CD4-positive, CD25-positive, alpha-beta regulatory T cell (primary cell): ENCODE measurements around the gene TSPOAP1. TPM values are rescaled to one million over a fixed set of nuclear protein-coding genes. Genes with fewer than 3 reads are reported as not detected.

ENCODE experiments used
- ATAC-seq, 2 donors: fragments of 150-1000 bp; cut with Tn5 transposase; one replicate each; pipeline ENCODE4 v1.10.0; 2021; ENCODE audit warnings: low read depth in 2 of 2, moderate number of reproducible peaks in 2 of 2, moderate library complexity in 1 of 2
- DNase-seq, 3 donors: peaks; one replicate each; pipeline versions ENCODE4 v3.0.0 to v3.0.0-alpha.2; 2012 to 2022; ENCODE audit warnings: mixed read lengths in 1 of 3
- H3K27ac ChIP-seq: one replicate; pipeline ENCODE4 v1.7.0; 2013; ENCODE audit warnings: mild to moderate bottlenecking, low read length; ENCODE audit not compliant: insufficient read depth, poor library complexity, severe bottlenecking
- H3K27me3 ChIP-seq: one replicate; pipeline ENCODE4 v1.7.0; 2013; ENCODE audit warnings: low read length; ENCODE audit not compliant: control insufficient read depth, insufficient read depth
- H3K36me3 ChIP-seq: one replicate; pipeline ENCODE4 v1.7.0; 2013; ENCODE audit warnings: mild to moderate bottlenecking, low read length, moderate library complexity; ENCODE audit not compliant: control insufficient read depth, insufficient read depth
- H3K4me1 ChIP-seq: 2 replicates; pipeline ENCODE4 v1.7.0; 2013; ENCODE audit warnings: mild to moderate bottlenecking, low read length; ENCODE audit not compliant: insufficient read depth, control insufficient read depth, poor library complexity, severe bottlenecking
- H3K4me3 ChIP-seq: one replicate; pipeline ENCODE4 v1.7.0; 2013; ENCODE audit warnings: low read depth, mild to moderate bottlenecking, low read length, moderate library complexity
- H3K9me3 ChIP-seq, 2 experiments: 1 replicate in 1 of 2; 2 replicates in 1 of 2; pipeline ENCODE4 v1.7.0; 2013; ENCODE audit warnings: low read length in 2 of 2, mild to moderate bottlenecking in 1 of 2, moderate library complexity in 1 of 2; ENCODE audit not compliant: control insufficient read depth in 2 of 2
- H3K27ac Mint-ChIP-seq, 3 donors: one replicate each; pipeline ENCODE4 v1.8.0; 2020 to 2022; ENCODE audit warnings: mild to moderate bottlenecking in 3 of 3, mixed read lengths in 3 of 3, moderate library complexity in 2 of 3
- H3K27me3 Mint-ChIP-seq: one replicate; pipeline ENCODE4 v1.8.0; 2022; ENCODE audit warnings: mild to moderate bottlenecking, mixed read lengths
- H3K36me3 Mint-ChIP-seq: one replicate; pipeline ENCODE4 v1.8.0; 2020; ENCODE audit warnings: mixed read lengths
- H3K4me1 Mint-ChIP-seq, 4 donors: one replicate each; pipeline ENCODE4 v1.8.0; 2020 to 2022; ENCODE audit warnings: mixed read lengths in 4 of 4, mild to moderate bottlenecking in 1 of 4
- H3K4me3 Mint-ChIP-seq, 4 donors: one replicate each; pipeline ENCODE4 v1.8.0; 2020 to 2022; ENCODE audit warnings: mild to moderate bottlenecking in 4 of 4, mixed read lengths in 4 of 4, moderate library complexity in 3 of 4
- H3K9me3 Mint-ChIP-seq, 7 donors: one replicate each; pipeline ENCODE4 v1.8.0; 2020 to 2022; ENCODE audit warnings: mixed read lengths in 7 of 7, mild to moderate bottlenecking in 3 of 7, moderate library complexity in 2 of 7
- polyA plus RNA-seq, 4 donors: library from polyadenylated mRNA; unstranded; fragments of 300-500 nt; fragmentation: Illumina TruSeq; gene quantifications; one replicate each; pipeline ENCODE4 v1.2.3, GENCODE V29; 2021
- total RNA-seq: library from RNA; stranded (reverse); gene quantifications from one replicate; pipeline ENCODE4 v1.2.3, GENCODE V29; 2022

Gene TSPOAP1
- total and polyA plus RNA-seq, 5 donors from 2014 or later = 0.73 to 47.4 (median 1.0) TPM

DNA sequence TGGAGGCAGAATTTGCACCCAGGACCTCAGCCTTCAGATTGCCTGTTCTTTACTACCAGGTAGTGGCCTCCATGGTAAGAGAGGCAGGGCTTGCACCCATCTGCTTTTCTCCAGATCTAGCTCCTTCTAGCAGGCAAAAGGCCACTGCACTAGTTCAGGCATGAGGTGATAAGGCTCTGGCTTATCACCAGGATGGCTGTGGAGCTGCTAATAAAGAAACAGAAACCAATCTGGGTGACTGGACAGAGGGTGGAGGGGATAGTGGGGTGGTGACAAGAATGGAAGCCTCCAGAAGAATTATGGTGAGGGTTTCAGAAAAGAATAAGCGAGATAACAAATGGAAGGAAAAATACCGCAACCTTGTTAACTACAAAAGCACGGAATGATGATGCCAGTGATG lies 38.9 kb upstream of the TSPOAP1 start:
- peaks cover 0 to 13% (median 7%) of the 10 kb centered on the region in 4 donors for H3K4me1 Mint-ChIP-seq
- H3K9me3 ChIP-seq = no peaks in the 10 kb centered on the region
- H3K27ac ChIP-seq = no peak overlapping the region
- no peak for ATAC-seq
- peak overlapping the region in 1 of 3 donors; percentile 59 for H3K27ac Mint-ChIP-seq
- no peak for DNase-seq
- H3K4me1 ChIP-seq = no peaks in the 10 kb centered on the region
- H3K4me3 Mint-ChIP-seq = no peak overlapping the region
- no peaks in the 10 kb centered on the region for H3K27me3 Mint-ChIP-seq
- H3K36me3 Mint-ChIP-seq = peaks cover 19% of the 10 kb centered on the region
- no peaks in the 10 kb centered on the region for H3K9me3 Mint-ChIP-seq
- H3K27me3 ChIP-seq = no peaks in the 10 kb centered on the region
- H3K4me3 ChIP-seq = no peak overlapping the region
- H3K36me3 ChIP-seq = no peaks in the 10 kb centered on the region

DNA sequence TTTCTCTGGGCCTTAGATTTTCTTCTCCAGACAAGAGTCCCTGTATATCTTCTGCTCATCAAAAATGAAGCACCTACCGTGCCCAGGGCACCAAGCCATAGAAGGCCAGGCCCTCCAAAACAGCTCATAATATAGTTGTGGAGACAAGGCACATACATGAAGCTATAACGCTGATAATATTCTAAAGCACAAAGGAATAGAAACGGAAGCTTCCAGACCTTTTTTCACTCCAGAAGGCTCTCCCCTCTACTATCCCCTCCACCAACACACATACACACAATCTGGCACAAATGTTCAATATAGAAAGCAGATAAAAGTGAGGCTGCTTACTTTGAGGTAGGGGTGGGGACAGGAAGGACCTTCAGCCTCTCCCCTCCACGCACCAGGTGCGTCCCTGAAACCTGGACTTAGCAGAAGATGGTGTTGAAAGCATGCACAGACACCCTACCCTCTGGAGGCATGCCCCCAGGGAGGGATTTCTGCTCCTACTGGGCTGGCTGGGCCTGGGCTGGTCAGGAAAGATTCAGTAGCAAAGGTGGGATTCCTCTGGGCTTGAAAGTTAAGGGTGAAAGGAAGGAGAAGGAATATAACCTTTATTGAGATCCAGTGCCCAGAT lies 37.5 kb upstream of the TSPOAP1 start:
- DNase-seq (no peak), ATAC-seq (no peak)
- H3K4me3 ChIP-seq = no peak overlapping the region
- no peaks in the 10 kb centered on the region for H3K9me3 Mint-ChIP-seq
- H3K4me1 ChIP-seq = no peaks in the 10 kb centered on the region
- H3K4me1 Mint-ChIP-seq = peaks cover 0 to 10% (median 7%) of the 10 kb centered on the region in 4 donors
- H3K4me3 Mint-ChIP-seq = no peak overlapping the region
- H3K9me3 ChIP-seq = no peaks in the 10 kb centered on the region
- H3K27ac Mint-ChIP-seq = peak overlapping the region in 1 of 3 donors; percentile 52
- no peak overlapping the region for H3K27ac ChIP-seq
- H3K27me3 ChIP-seq = no peaks in the 10 kb centered on the region
- H3K27me3 Mint-ChIP-seq = no peaks in the 10 kb centered on the region
- peaks cover 25% of the 10 kb centered on the region for H3K36me3 Mint-ChIP-seq
- H3K36me3 ChIP-seq = no peaks in the 10 kb centered on the region

DNA sequence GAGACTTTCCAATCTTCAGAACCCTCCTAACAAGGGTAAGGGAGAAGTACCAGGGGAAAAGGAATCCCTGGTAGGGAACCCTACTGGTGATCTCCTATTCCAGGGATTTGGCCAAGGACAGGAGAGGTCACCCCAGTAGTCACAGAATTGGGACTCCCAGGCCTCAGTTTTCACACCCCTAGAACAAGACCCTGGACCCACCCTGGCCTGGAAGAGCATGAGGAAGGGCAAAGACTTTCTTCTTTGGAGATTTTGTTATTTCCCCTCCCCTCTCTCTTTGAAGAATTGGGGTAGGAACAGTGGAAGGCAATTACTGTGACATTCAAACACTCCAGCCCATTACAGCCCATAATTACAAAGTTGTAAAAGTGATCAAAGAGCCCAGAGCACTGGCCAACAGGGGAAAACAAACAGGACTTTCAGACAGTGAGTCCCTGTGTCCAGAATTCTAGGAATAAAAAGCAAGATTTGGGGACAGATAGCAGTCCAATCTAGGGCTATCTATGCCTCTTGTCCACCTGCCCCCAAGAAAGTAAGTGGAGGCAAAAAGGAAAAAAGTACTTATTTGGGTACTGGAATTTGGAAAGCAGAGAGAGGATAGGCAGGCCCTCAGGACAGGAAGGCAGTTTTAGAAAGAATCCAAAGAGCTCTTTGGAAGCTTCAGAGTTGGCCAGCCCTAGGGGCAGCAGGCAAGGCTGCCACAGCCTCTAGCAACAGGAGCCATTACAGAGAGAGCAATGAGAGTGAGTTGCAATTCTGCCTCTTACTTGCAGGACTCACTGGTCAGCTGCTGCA lies 36.8 kb upstream of the TSPOAP1 start:
- Mint-ChIP-seq H3K27ac (peak overlapping the region in 1 of 3 donors; percentile 52), H3K27me3 (no peaks in the 10 kb centered on the region), H3K9me3 (no peaks in the 10 kb centered on the region), H3K4me1 (peaks cover 0 to 9% (median 7%) of the 10 kb centered on the region in 4 donors), H3K36me3 (peaks cover 24% of the 10 kb centered on the region), H3K4me3 (no peak overlapping the region)
- ATAC-seq (no peak), DNase-seq (no peak)
- Histone ChIP-seq H3K9me3 (no peaks in the 10 kb centered on the region), H3K27me3 (no peaks in the 10 kb centered on the region), H3K4me3 (no peak overlapping the region), H3K4me1 (no peaks in the 10 kb centered on the region), H3K36me3 (no peaks in the 10 kb centered on the region), H3K27ac (no peak overlapping the region)

DNA sequence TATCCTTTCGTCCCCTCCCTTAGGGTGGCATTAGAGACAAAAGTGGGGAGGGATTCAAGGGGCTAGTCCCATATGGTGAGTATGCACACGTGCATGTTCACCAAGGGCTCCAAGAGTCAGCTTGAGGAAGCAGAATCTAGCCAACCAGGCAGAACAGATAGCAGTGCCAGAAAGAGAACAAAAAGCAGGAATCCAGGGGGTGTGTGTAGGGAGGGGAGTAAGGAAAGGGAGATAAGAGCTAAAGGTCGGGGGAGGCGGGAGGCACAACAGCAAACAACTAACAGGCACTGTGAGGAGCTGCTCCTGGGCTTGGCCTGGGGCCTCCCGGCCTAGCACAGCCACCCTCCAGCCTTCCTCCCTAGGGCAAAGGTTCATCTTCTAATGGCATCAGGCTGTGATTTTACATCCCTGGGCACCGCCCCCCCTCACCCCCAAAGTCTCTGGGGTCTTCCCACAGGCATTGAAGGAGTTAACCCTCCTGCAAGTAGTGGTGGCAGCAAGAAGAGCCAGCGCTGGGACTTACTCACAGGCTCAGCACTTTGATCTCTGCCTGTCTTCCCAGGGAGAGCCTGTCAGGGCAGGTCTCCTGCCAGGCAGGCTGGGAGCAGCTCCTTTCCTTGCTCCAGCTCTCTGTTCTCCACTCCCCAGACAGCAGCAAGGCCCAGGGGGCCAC lies 35.8 kb upstream of the TSPOAP1 start:
- H3K4me1 Mint-ChIP-seq = peaks cover 0 to 6% (median 5%) of the 10 kb centered on the region in 4 donors
- no peak overlapping the region for H3K27ac Mint-ChIP-seq
- no peaks in the 10 kb centered on the region for H3K9me3 ChIP-seq
- no peaks in the 10 kb centered on the region for H3K27me3 Mint-ChIP-seq
- H3K4me3 ChIP-seq = no peak overlapping the region
- H3K4me1 ChIP-seq = no peaks in the 10 kb centered on the region
- H3K36me3 ChIP-seq = no peaks in the 10 kb centered on the region
- H3K27me3 ChIP-seq = no peaks in the 10 kb centered on the region
- no peaks in the 10 kb centered on the region for H3K9me3 Mint-ChIP-seq
- no peak overlapping the region for H3K27ac ChIP-seq
- ATAC-seq = no peak
- no peak for DNase-seq
- peaks cover 21% of the 10 kb centered on the region for H3K36me3 Mint-ChIP-seq
- H3K4me3 Mint-ChIP-seq = no peak overlapping the region

GRCh38 chr17:58363457-58364185 lies 35.0 kb upstream of the TSPOAP1 start:
- peak overlapping the region in 1 of 3 donors; percentile 46 for H3K27ac Mint-ChIP-seq
- no peak overlapping the region for H3K4me3 Mint-ChIP-seq
- H3K9me3 ChIP-seq = no peaks in the 10 kb centered on the region
- no peaks in the 10 kb centered on the region for H3K36me3 ChIP-seq
- H3K27me3 ChIP-seq = no peaks in the 10 kb centered on the region
- no peak for ATAC-seq
- no peaks in the 10 kb centered on the region for H3K4me1 ChIP-seq
- H3K4me1 Mint-ChIP-seq = peaks cover 0 to 6% (median 5%) of the 10 kb centered on the region in 4 donors
- H3K27me3 Mint-ChIP-seq = no peaks in the 10 kb centered on the region
- no peak overlapping the region for H3K4me3 ChIP-seq
- peaks cover 18% of the 10 kb centered on the region for H3K36me3 Mint-ChIP-seq
- H3K27ac ChIP-seq = no peak overlapping the region
- no peaks in the 10 kb centered on the region for H3K9me3 Mint-ChIP-seq
- no peak for DNase-seq

GRCh38 chr17:58362368-58363014 lies 33.9 kb upstream of the TSPOAP1 start:
- no peaks in the 10 kb centered on the region for H3K36me3 ChIP-seq
- H3K9me3 ChIP-seq = no peaks in the 10 kb centered on the region
- no peak overlapping the region for H3K4me3 ChIP-seq
- no peaks in the 10 kb centered on the region for H3K9me3 Mint-ChIP-seq
- no peaks in the 10 kb centered on the region for H3K4me1 ChIP-seq
- H3K27me3 ChIP-seq = no peaks in the 10 kb centered on the region
- H3K27ac Mint-ChIP-seq = no peak overlapping the region
- H3K36me3 Mint-ChIP-seq = peaks cover 15% of the 10 kb centered on the region
- no peak overlapping the region for H3K27ac ChIP-seq
- ATAC-seq = no peak
- H3K27me3 Mint-ChIP-seq = no peaks in the 10 kb centered on the region
- DNase-seq = no peak
- no peak overlapping the region for H3K4me3 Mint-ChIP-seq
- H3K4me1 Mint-ChIP-seq = peaks cover 0 to 6% (median 5%) of the 10 kb centered on the region in 4 donors
